OCI-LY7 (cell line): ENCODE data around the gene LPP. TPM values are rescaled to one million over a fixed set of nuclear protein-coding genes. Genes with fewer than 3 reads are reported as not detected.
A peak's percentile ranks its signal among the peaks of the same experiment; 100 is the strongest.

Experiments
- BruUV-seq: library from RNA; stranded (reverse); fragments of 400-500 nt; replicated peaks from 2 replicates; lab custom pipeline; 2021; lab: Mats Ljungman, UMichigan
- CTCF ChIA-PET: fragments of 300-600 bp; sonication (Branson Sonifier 250); formaldehyde crosslinking; loops from one replicate; lab custom pipeline; 2022; ENCODE audit warnings: antibody characterized with exemption; ENCODE audit not compliant: unreplicated experiment; lab: Charles Lee
- POLR2A ChIA-PET: fragments of 300-600 bp; sonication (Branson Sonifier 250); formaldehyde crosslinking; loops from one replicate; lab custom pipeline; 2022; ENCODE audit warnings: antibody characterized with exemption; lab: Charles Lee
- DNase-seq: peaks from one replicate; pipeline ENCODE4 v3.0.0-alpha.2; 2015; ENCODE audit warnings: low spot score
- H2AFZ ChIP-seq: fragments of 200-600 bp; sonication (generic), shearing (Covaris generic); 2 replicates; pipeline ENCODE4 v1.6.1; 2014; ENCODE audit warnings: mild to moderate bottlenecking, antibody characterized with exemption, low read length, moderate library complexity
- H3K27ac ChIP-seq: fragments of 200-600 bp; sonication (generic); 2 replicates; pipeline ENCODE4 v1.5.1; 2014; ENCODE audit warnings: mixed run types, low read depth, mild to moderate bottlenecking, moderate library complexity, low read length, inconsistent platforms; ENCODE audit not compliant: poor library complexity, severe bottlenecking
- H3K36me3 ChIP-seq: fragments of 200-600 bp; sonication (generic); 2 replicates; pipeline ENCODE4 v1.6.1; 2014; ENCODE audit warnings: mild to moderate bottlenecking, antibody characterized with exemption, low read length, moderate library complexity, mixed read lengths; ENCODE audit not compliant: insufficient read depth
- H3K4me1 ChIP-seq: fragments of 200-600 bp; sonication (generic); 2 replicates; pipeline ENCODE4 v1.5.1; 2014; ENCODE audit warnings: mild to moderate bottlenecking, low read length; ENCODE audit not compliant: insufficient read depth, poor library complexity, severe bottlenecking
- H3K4me2 ChIP-seq: fragments of 200-600 bp; sonication (generic); 2 replicates; pipeline ENCODE4 v1.6.1; 2014; ENCODE audit warnings: mild to moderate bottlenecking, low read length
- H3K4me3 ChIP-seq: fragments of 200-600 bp; sonication (generic); 2 replicates; pipeline ENCODE4 v1.5.1; 2014; ENCODE audit warnings: mild to moderate bottlenecking, low read depth, low read length; ENCODE audit not compliant: poor library complexity, severe bottlenecking
- H3K79me2 ChIP-seq: fragments of 200-600 bp; sonication (generic); 2 replicates; pipeline ENCODE4 v1.6.1; 2016; ENCODE audit warnings: low read depth, mild to moderate bottlenecking, low read length, moderate library complexity, mixed read lengths; ENCODE audit not compliant: insufficient read depth
- H3K9me2 ChIP-seq: fragments of 200-600 bp; sonication (generic); 2 replicates; pipeline ENCODE4 v1.6.1; 2016; ENCODE audit warnings: mild to moderate bottlenecking, low read length, mixed read lengths; ENCODE audit not compliant: insufficient read depth
- H3K9me3 ChIP-seq: fragments of 200-600 bp; sonication (generic); 2 replicates; pipeline ENCODE4 v1.6.1; 2014; ENCODE audit warnings: mild to moderate bottlenecking, mixed run types, low read length, mixed read lengths
- H4K20me1 ChIP-seq: fragments of 200-600 bp; sonication (generic); 2 replicates; pipeline ENCODE4 v1.6.1; 2014; ENCODE audit warnings: mild to moderate bottlenecking, antibody characterized with exemption, low read length, moderate library complexity, mixed read lengths; ENCODE audit not compliant: insufficient read depth
- EZH2phosphoT487 ChIP-seq: fragments of 200-600 bp; sonication (generic); IDR thresholded peaks from 2 replicates; pipeline ENCODE4 v1.6.1; 2018; ENCODE audit warnings: low read depth, borderline replicate concordance, mild to moderate bottlenecking, mixed run types, antibody characterized with exemption, low read length, moderate library complexity, mixed read lengths
- intact Hi-C: fragments of 100-400 bp; cut with micrococcal nuclease; formaldehyde crosslinking; loops from one replicate; pipeline ENCODE4 v1.10.0; 2022; ENCODE audit not compliant: unreplicated experiment
- total RNA-seq, 2 experiments: library from RNA; depleted of rRNA in 1 of 2; stranded (reverse); fragments of >200 nt in 1 of 2; shearing (Covaris generic) in 1 of 2; gene quantifications; 2 replicates each; pipeline ENCODE4 v1.2.3, GENCODE V29; 2014 to 2022
- TF ChIP-seq, protein P1 (sequence below): fragments of 200-600 bp; sonication (generic); conservative IDR thresholded peaks from 2 replicates; pipeline ENCODE4 v1.5.1; 2014; ENCODE audit warnings: mild to moderate bottlenecking, antibody characterized with exemption, low read length, moderate library complexity, mixed read lengths

Gene LPP
- total RNA-seq, 2 experiments from 2014 or later, result 10.9 to 119 TPM

DNA sequence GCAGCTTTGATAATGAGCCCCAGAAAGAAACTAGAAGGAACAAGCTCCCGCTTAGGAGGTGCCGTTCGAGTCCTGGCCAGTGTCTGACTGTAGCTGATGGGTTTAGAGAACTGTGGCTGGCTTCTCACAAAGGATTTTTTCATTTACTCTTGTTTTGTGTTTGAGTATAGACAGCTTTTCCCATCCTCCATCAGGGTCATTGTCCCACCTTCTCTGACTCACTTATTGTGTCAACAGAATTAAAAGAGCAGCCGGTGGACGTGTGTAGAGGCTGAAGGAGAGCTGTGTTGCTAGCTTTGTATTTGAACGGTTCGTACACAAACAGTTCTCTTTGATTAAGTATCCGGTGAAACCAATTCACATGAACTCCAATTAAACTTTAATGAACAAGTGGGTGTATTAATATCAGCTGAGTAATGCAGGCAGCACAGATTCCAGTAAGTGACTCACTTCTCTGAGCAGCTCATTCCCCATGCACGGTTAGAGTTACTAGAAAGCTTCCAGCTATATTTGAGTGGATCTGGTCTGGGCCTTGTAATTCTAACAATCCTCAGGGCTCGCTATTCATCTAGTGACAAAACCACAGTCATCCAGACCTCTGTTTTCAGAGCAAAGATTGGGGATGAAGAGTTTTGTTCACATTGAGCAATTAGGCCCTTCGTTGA, 141.0 kb downstream of the LPP start:
- TF ChIP-seq EZH2phosphoT487, result no peak
- TF ChIP-seq, protein P1, sequence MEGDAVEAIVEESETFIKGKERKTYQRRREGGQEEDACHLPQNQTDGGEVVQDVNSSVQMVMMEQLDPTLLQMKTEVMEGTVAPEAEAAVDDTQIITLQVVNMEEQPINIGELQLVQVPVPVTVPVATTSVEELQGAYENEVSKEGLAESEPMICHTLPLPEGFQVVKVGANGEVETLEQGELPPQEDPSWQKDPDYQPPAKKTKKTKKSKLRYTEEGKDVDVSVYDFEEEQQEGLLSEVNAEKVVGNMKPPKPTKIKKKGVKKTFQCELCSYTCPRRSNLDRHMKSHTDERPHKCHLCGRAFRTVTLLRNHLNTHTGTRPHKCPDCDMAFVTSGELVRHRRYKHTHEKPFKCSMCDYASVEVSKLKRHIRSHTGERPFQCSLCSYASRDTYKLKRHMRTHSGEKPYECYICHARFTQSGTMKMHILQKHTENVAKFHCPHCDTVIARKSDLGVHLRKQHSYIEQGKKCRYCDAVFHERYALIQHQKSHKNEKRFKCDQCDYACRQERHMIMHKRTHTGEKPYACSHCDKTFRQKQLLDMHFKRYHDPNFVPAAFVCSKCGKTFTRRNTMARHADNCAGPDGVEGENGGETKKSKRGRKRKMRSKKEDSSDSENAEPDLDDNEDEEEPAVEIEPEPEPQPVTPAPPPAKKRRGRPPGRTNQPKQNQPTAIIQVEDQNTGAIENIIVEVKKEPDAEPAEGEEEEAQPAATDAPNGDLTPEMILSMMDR, result no peak
- Histone ChIP-seq H3K27ac (no peak overlapping the region), H3K4me2 (no peak overlapping the region), H3K36me3 (peaks cover 13% of the 10 kb centered on the region; the same call in 1 of the 2 replicates), H3K9me2 (no peaks in the 10 kb centered on the region), H3K9me3 (no peaks in the 10 kb centered on the region), H3K79me2 (no peaks in the 10 kb centered on the region), H2AFZ (no peak overlapping the region), H3K4me1 (peaks cover 38% of the 10 kb centered on the region), H4K20me1 (no peaks in the 10 kb centered on the region), H3K4me3 (no peak overlapping the region)
- BruUV-seq, result no TSS peak
- DNase-seq, result no peak
- POLR2A ChIA-PET, result interaction anchor here (0.5 to 1.1 kb wide), 5 partner anchors 10 to 33 kb away, joined by 3 to 4 read pairs (median 3); no protein-coding TSS in a partner anchor
- CTCF ChIA-PET, result no interaction called here
- intact Hi-C loops, result no loop called here

DNA sequence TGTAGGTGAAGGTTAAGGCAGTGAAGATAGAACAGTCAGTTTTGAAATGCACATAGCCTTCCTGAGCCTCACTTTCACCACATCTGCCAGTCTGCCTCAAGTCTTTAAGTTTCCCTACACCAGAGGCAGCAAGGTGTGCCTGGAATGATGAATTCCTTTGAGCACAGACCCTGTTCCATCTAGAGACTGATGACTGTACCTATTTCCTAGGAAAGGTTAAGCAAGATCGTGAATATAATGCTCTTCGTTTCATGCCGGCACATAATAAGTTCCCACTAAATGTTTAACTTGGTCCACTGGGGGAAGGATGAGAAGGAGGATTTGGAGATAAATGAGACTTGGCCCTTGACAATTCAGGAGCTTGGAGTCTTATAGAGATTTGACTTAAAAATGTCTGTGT, 141.9 kb downstream of the LPP start:
- BruUV-seq, result no TSS peak
- no peak overlapping the region for H3K27ac ChIP-seq
- no peaks in the 10 kb centered on the region for H3K9me2 ChIP-seq
- TF ChIP-seq EZH2phosphoT487, result no peak
- TF ChIP-seq, protein P1, result no peak
- H3K4me1 ChIP-seq, result peaks cover 38% of the 10 kb centered on the region
- no peaks in the 10 kb centered on the region for H4K20me1 ChIP-seq
- intact Hi-C loops, result no loop called here
- ChIA-PET CTCF (no interaction called here), POLR2A (interaction anchor here (0.6 to 1.5 kb wide), 6 partner anchors 9 to 54 kb away, joined by 3 to 4 read pairs (median 3); no protein-coding TSS in a partner anchor)
- no peak for DNase-seq
- no peak overlapping the region for H3K4me3 ChIP-seq
- H3K4me2 ChIP-seq, result peak overlapping the region; percentile 61
- H3K79me2 ChIP-seq, result no peaks in the 10 kb centered on the region
- H2AFZ ChIP-seq, result no peak overlapping the region
- H3K36me3 ChIP-seq, result 0 out of 2 replicates have a peak, but pooled peaks cover 6% of the 10 kb centered on the region
- H3K9me3 ChIP-seq, result no peaks in the 10 kb centered on the region
